GM18873 (cell line): ENCODE results near the gene IGSF3.

Experiments
- ATAC-seq: cut with Tn5 transposase; IDR thresholded peaks from one replicate; pipeline ENCODE4 v1.9.1; 2021; ENCODE audit warnings: mild to moderate bottlenecking, moderate library complexity, moderate number of reproducible peaks; ENCODE audit not compliant: unreplicated experiment, low FRiP score

IGSF3 gene

GRCh38 chr1:116561563-116561962 is 106.0 kb downstream of the IGSF3 start:
- ATAC-seq = no peak

DNA sequence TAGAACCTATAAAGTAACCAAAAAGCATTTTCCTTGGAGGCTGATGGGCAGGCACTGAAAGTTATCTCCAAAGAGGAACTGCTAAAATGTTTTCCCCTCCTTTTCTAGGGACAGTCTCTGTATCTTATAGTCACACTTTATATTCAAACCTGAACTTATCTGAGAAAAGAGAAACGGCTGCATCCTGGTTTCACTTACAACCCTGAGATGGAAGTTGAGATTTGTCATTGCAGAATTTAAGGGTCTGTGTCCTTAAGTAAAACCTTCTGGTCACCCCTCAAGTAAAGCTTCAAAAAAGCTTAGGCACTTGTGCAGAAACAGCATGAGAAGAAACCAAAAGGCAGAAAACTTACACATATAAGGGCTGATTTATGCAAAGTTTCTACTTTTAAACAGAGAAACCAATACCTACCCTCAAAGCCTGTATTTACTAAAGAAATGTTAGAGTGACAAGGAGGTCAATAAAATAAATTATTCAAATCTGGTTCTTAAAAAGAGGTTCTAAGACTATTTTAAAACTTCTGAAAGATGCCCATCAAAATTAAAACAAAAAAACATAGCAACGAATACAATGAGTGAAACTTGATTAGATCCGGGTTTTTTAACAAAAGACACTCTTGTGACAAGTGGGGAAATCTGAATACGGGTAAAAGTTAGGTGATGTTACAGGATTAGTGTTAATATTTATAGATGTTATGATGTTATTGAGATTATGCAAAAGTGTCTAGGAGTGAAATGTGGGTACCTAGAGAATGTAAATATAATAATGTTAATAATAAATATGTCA is 106.6 kb downstream of the IGSF3 start:
- no peak for ATAC-seq

GRCh38 chr1:116559304-116559761 is 108.2 kb downstream of the IGSF3 start:
- ATAC-seq = peak; percentile 38

DNA sequence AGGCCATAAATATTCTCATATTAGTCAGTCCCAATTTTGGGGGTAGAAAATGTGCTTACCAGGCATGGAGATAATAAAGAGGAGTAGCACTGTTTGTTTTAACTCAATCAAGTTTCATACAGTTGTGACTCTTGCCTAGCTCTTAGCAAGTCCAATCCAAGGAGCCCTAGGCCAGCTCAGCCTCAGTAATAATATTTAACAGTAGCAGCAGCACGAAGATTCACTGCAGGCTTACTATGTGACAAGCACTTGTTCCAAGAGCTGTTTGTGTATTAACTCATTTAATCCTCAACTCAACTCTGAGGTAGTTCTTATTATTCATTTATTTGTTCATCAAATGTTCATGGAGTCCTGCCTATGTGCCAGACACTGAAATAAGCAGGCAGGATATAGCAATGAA is 109.0 kb downstream of the IGSF3 start:
- ATAC-seq = no peak

GRCh38 chr1:116558140-116558549 is 109.4 kb downstream of the IGSF3 start:
- ATAC-seq = peak; percentile 25

GRCh38 chr1:116557323-116557878 is 110.1 kb downstream of the IGSF3 start:
- no peak for ATAC-seq

- peak; percentile 51 for ATAC-seq
These were observed 111.1 kb downstream of the IGSF3 start for GRCh38 chr1:116556289-116557006.

DNA sequence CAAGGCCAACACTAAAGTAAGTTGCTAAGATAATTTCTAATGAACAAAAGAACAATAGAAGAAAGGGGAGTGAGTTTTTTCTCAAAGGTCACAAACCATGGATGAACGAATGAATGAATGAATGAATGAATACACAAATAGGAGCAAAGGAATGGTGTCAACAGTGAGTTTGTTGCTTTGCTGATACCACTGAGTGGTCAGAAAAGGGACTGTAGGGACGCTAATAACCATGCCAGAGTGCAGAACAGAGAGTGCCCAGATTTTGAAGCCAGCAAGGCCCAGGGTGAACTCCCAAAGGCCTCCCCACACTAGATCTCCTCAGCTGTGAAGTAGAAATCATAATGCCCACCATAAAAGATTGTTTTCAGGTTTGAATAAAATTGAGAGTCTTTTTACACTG is 112.6 kb downstream of the IGSF3 start:
- no peak for ATAC-seq

GRCh38 chr1:116553386-116554115 is 114.0 kb downstream of the IGSF3 start:
- no peak for ATAC-seq

GRCh38 chr1:116546354-116546977 is 121.1 kb downstream of the IGSF3 start:
- no peak for ATAC-seq

- no peak for ATAC-seq
These were observed 122.2 kb downstream of the IGSF3 start for GRCh38 chr1:116545359-116545705.

- ATAC-seq = no peak
These were observed 122.8 kb downstream of the IGSF3 start for GRCh38 chr1:116544588-116545358.

GRCh38 chr1:116540088-116540487 is 127.4 kb downstream of the IGSF3 start:
- peak; percentile 47 for ATAC-seq

DNA sequence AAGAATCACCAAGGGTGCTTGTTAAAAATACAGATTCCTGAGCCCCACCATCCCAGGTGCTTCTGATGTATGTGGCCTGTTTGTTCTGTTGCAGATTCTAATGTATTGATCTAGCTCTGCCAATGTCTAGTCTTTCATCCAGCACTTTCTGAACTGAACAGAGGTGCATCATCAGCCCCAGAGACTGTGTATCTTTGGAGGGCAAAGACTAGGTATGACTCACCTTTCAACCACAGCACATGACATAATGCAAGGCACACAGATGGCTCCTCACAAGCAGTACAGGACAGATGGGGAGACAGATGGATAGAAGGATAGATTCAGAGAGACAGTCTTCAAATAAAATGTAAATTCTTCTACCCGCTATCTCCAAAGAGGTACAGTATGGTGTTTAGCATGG is 129.0 kb downstream of the IGSF3 start:
- peak; percentile 89 for ATAC-seq

GRCh38 chr1:116537898-116538297 is 129.6 kb downstream of the IGSF3 start:
- no peak for ATAC-seq

DNA sequence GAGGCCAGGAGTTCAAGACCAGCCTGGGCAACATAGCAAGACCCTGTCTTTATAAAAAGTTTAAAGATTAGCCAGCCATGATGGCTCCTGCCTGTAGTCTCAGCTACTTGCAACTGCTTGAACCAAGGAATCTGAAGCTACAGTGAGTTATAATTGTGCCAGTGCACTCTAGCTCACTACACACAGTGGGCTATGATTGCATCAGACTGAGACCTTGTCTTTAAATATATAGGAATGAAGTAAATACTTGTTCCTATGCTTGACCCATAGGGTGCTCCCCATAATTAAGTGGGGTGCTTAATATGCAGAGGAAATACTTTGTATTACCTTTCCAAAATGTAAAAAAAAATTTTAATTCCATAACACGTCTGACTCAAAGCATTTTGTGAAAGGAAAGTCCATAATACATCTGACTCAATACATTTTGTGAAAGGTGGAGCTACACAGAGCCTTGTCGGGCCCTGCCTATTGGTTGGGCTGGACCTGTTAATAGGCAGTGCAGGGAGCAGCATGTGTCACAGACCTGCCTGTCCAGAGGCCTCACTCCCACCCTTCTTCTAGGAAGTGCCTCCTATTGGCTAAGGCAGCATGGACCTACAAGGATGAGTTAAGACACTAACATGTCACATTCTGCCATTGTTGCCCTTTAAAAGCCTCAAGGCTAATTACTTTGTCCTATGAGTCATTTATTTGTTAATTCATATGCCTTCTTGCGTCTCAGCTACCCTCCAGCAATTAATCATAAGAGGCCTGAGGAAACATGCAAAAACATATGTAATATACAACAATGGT is 130.3 kb downstream of the IGSF3 start:
- ATAC-seq = no peak

- ATAC-seq = no peak
These were observed 133.4 kb downstream of the IGSF3 start for GRCh38 chr1:116534014-116534739.

GRCh38 chr1:116533429-116533820 is 134.1 kb downstream of the IGSF3 start:
- ATAC-seq = no peak
